G401 (cell line): Measurements from ENCODE around the gene PAMR1. TPM values are rescaled to one million over a fixed set of nuclear protein-coding genes. Genes with fewer than 3 reads are reported as not detected.
"Not testable (repeated sequence)": the region's sequence is repeated elsewhere in the genome, so short reads cannot be mapped to it uniquely, and the experiment has no call there.

ENCODE experiments used
- DNase-seq: peaks from one replicate; pipeline ENCODE4 v3.0.0-alpha.2; 2015; ENCODE audit warnings: low spot score
- in situ Hi-C: cut with HindIII; loops from 2 replicates; pipeline ENCODE4 v1.10.0; 2016; ENCODE audit warnings: low sequenced_read_pairs, mixed read lengths
- total RNA-seq: library from RNA; depleted of rRNA; stranded (reverse); fragments of >200 nt; shearing (Covaris generic); gene quantifications from 2 replicates; pipeline ENCODE4 v1.2.3, GENCODE V29; 2014; rRNA removed

Gene PAMR1
- 0.31 TPM in 1 of 2 replicates, not detected in the other for total RNA-seq

GRCh38 chr11:35525501-35526175 is at the start of gene PAMR1:
PAMR1 (minus strand) TSS chr11:35525616; CDS start chr11:35525585, 31 bp downstream.
- in situ Hi-C loops = no loop called here
- DNase-seq = no peak

- in situ Hi-C loops = no loop called here
- no peak for DNase-seq
Observed at GRCh38 chr11:35571696-35572095, 46.3 kb upstream of the PAMR1 start.

- DNase-seq = no peak
- in situ Hi-C loops = no loop called here
Observed at GRCh38 chr11:35567737-35568465, 42.5 kb upstream of the PAMR1 start.

GRCh38 chr11:35566885-35567284 is 41.5 kb upstream of the PAMR1 start:
- no peak for DNase-seq
- in situ Hi-C loops = no loop called here

- in situ Hi-C loops = no loop called here
- DNase-seq = no peak
Observed at GRCh38 chr11:35566181-35566580, 40.8 kb upstream of the PAMR1 start.

- in situ Hi-C loops = no loop called here
- no peak for DNase-seq
Observed at GRCh38 chr11:35564245-35564595, 38.8 kb upstream of the PAMR1 start.

- DNase-seq = no peak
- in situ Hi-C loops = no loop called here
Observed at GRCh38 chr11:35563484-35564244, 38.2 kb upstream of the PAMR1 start.

- in situ Hi-C loops = no loop called here
- DNase-seq = no peak
Observed at GRCh38 chr11:35559949-35560348, 34.5 kb upstream of the PAMR1 start.

- in situ Hi-C loops = no loop called here
- no peak for DNase-seq
Observed at GRCh38 chr11:35558513-35558912, 33.1 kb upstream of the PAMR1 start.

GRCh38 chr11:35555488-35555887 is 30.1 kb upstream of the PAMR1 start:
- DNase-seq = no peak
- in situ Hi-C loops = no loop called here

GRCh38 chr11:35554491-35555437 is 29.3 kb upstream of the PAMR1 start:
- in situ Hi-C loops = no loop called here
- no peak for DNase-seq

GRCh38 chr11:35553831-35554230 is 28.4 kb upstream of the PAMR1 start:
- DNase-seq = no peak
- in situ Hi-C loops = no loop called here

- DNase-seq = no peak
- in situ Hi-C loops = no loop called here
Observed at GRCh38 chr11:35553021-35553420, 27.6 kb upstream of the PAMR1 start.

GRCh38 chr11:35552616-35553015 is 27.2 kb upstream of the PAMR1 start:
- no peak for DNase-seq
- in situ Hi-C loops = no loop called here

GRCh38 chr11:35550374-35551036 is 25.1 kb upstream of the PAMR1 start:
- in situ Hi-C loops = no loop called here
- DNase-seq = no peak

- no peak for DNase-seq
- in situ Hi-C loops = no loop called here
Observed at GRCh38 chr11:35549787-35550186, 24.4 kb upstream of the PAMR1 start.

- in situ Hi-C loops = no loop called here
- no peak for DNase-seq
Observed at GRCh38 chr11:35548925-35549561, 23.6 kb upstream of the PAMR1 start.

- in situ Hi-C loops, DNase-seq: not testable (repeated sequence)
Observed at GRCh38 chr11:35547995-35548394, 22.6 kb upstream of the PAMR1 start.
